HG03064 (cell line): Measurements from ENCODE around the gene DRD2.

Source experiments
- ATAC-seq: cut with Tn5 transposase; IDR thresholded peaks from one replicate; pipeline ENCODE4 v1.9.1; 2021; ENCODE audit warnings: low read depth; ENCODE audit not compliant: unreplicated experiment

The DRD2 gene

DNA sequence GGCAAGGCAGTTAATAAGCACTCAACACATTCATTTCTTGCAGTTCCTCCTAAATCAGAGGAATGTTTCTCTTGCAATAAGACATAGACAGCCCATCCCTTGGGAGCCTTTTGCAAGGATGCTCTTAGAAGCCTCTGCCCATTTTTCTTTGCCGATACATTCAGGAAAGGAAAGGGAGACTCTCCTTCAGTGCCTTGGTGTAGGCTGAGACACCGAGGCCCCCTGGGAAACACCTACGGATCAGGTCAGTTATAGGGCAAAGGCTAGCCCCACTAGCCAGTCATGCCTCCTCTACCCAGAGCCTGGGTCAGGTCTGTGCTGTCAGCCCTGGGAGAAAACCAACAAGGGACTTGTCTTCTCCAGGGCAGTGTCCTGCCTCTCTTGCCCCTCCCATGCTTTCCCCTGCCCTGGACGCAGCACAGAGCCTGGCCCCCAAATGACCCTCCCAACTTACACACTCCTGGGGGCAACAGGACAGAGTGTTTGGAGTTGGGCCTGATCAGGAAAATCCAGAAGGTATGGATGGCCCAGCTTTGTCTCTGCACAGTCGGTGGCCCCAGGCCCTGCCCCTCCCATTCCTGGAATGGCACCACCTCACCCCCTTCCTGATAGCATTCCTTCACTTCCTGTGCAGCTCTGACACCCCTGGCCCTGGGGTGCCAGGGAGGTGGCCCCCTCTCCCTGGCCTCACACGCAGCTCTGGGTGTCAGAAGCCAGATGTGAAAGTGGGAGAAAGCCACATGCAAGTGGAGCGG is 69.3 kb downstream of the DRD2 start:
- ATAC-seq, result no peak

GRCh38 chr11:113404859-113405430 is 70.3 kb downstream of the DRD2 start:
- ATAC-seq, result no peak

GRCh38 chr11:113401718-113402117 is 73.5 kb downstream of the DRD2 start:
- no peak for ATAC-seq

DNA sequence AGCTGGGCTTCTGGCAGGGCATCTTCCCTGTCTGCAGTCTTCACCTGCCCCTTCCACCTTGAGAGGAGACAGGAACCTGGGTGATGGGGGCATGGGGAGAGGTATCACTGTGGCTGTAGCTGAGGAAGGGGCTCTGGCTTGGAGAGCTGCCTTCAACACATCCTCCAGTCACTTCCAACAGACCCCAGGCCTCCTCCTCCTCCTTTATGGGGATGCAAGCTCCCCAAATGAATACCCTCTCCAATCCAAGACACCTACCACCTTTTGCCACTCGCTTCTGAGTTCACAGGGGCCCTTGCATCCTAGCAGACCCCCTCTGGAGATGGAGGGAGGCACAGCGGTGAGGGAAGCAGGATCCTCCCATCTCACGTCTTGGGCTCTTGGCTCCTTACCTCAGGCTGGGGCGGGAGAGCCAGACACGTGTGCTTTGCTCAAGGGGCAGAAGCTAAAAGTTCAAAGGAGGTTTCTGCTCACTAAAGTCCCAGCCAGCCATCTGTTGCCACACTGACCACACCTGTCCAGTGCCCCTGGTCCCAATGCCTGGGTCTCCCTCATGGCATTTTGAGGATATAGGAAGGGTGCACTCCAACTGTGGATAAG is 74.5 kb downstream of the DRD2 start:
- ATAC-seq, result no peak

DNA sequence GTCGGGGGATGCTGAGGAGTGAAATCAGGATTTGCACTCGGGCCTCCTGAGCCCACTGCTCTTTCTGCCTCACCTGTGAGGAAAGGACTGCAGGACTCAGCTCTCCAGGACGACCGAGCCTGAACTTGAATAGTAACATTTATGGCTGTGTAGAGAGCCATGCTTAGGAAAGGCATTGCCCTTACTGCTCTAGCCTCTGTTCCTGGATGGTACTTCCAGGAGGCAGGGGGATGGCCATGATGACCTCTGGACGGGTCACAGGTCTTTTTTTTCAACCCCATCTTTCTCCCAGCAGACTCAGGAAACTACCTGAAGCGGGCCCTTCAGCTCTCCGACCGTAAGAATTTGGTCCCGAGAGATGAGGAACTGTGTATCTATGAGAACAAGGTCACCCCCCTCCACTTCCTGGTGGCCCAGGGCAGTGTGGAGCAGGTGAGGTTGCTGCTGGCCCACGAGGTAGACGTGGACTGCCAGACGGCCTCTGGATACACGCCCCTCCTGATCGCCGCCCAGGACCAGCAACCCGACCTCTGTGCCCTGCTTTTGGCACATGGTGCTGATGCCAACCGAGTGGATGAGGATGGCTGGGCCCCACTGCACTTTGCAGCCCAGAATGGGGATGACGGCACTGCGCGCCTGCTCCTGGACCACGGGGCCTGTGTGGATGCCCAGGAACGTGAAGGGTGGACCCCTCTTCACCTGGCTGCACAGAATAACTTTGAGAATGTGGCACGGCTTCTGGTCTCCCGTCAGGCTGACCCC is 76.3 kb downstream of the DRD2 start:
- no peak for ATAC-seq

DNA sequence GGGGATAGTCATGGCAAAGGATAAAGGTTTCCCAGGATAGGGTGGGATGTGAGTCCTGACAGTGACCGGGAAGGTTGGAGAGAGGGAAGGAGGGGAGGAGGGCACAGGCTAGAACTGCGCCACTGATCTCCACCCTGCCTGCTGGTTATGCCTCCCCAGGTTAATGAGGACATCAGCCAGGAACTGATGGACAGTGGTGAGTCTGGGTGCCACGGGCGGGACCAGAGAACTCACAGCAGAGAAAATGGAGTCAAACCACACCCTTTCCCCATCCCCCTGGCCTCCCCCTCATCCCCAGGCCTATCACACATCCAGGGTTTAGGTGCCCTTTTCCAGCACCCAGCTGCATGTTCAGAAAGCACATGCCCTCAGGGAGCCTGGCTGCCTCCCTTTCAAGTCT is 77.4 kb downstream of the DRD2 start:
- ATAC-seq, result no peak

DNA sequence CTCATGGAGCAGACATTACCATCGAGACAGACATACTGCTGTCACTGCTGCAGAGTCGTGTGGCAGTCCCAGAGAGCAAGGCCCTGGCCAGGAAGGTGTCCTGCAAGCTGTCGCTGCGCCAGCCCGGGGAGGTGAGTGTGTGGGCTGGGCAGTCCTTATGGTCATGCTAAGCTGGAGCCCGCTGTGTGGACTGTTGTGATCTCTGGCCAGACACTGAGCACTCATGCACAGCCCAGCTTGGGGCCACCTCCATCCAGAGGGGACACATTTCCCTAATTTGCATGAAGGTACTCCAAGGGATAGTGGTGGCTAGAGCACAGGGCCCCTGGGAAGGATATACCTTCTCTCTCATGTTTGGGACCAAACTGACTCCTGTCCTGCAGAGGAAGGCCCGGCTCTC is 78.0 kb downstream of the DRD2 start:
- ATAC-seq, result no peak

- ATAC-seq, result no peak
Observed at GRCh38 chr11:113396690-113397089, 78.5 kb downstream of the DRD2 start.

DNA sequence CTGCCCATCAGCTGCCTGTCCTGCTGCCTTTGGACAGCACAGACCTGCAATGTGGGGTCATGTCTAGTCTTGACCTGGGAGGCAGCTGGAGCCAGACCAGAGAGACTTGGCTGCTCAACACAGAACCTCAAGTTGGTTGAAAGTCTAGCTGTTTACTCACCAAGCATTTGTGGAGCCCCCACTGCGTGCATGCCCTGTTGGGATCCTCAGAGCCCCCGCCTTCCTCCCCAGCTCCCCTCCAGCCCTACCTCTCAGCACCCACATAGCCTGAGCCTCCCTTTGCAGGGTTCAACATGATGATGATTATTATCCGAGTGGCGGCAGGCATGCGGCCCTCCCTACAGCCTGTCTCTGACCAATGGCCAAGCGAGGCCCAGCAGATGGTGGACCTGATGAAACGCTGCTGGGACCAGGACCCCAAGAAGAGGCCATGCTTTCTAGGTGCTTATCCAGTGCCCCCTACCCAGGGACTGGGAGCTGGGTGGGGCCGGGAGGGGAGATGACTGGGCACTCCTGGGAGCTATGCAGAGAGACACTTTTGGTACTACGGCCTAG is 79.3 kb downstream of the DRD2 start:
- no peak for ATAC-seq

DNA sequence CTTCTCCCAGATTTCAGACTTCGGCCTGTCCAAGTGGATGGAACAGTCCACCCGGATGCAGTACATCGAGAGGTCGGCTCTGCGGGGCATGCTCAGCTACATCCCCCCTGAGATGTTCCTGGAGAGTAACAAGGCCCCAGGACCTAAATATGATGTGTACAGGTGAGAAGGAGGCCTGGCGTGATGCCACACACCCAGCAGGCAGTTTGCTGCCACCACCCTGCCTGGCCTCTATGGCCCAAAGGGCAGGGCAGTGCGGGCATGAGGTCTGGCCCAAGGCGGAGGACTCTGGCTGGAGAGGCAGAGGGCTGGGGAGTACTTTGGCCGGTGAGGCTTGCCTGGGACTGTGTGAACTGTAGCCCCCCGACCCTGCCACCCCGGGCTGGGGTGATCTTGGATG is 80.3 kb downstream of the DRD2 start:
- no peak for ATAC-seq

- ATAC-seq, result no peak
Observed at GRCh38 chr11:113393501-113393985, 81.7 kb downstream of the DRD2 start.

DNA sequence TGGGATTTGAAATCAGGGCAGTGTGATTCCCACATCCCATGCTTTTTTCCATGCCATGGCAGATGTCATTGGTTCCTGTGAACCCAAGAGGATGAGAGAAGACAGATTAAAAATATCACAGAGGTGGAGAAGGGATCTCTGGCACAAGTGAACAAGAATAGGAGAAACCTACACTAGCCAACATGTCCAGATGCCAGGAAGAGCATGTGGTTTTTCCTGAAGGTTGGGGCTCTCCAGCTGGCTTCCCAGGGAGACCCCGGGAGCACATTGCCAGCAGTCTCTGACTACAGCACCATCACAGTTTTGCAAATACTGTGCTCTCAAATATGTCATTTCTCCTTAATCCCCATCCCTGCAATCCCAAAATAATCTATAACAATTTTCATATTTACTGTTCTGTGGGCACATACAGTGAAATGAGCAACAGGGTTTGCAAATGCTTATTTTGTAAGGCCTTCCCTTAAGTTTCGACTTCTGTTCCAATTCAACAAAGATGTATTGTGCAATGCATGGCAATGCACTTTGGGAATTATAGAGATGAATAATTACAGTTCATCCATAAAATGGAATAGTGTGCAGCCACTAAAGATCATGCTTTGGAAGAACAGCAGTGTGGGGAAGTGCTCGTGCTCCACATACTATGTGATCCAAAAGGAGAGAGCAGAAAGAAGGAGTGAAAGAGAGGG is 82.8 kb downstream of the DRD2 start:
- no peak for ATAC-seq

DNA sequence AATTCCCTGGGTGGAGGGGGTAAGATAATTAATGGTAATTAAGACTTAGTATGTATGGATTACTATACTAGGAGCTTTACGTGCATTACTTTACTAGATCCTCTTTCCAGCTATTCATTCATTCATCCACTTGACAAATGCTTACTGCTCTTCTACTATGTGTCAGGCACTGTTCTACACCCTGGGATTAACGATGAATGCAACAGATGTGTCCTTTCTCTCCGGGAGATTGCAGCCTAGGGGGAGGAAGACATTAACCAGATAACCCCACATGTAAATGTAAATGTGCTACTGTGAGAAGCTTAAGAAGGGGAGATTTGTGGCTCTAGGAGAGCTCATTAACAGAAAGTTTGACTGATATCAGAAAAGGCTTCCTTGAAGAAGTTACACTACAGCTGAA is 85.9 kb downstream of the DRD2 start:
- ATAC-seq, result no peak

- ATAC-seq, result no peak
Observed at GRCh38 chr11:113387605-113388211, 87.5 kb downstream of the DRD2 start, which contains the start of gene ANKK1. Gene ANKK1 (plus strand): TSS chr11:113387779. CDS start chr11:113387885, 106 bp downstream.

GRCh38 chr11:113386866-113387265 is 88.3 kb downstream of the DRD2 start:
- no peak for ATAC-seq

DNA sequence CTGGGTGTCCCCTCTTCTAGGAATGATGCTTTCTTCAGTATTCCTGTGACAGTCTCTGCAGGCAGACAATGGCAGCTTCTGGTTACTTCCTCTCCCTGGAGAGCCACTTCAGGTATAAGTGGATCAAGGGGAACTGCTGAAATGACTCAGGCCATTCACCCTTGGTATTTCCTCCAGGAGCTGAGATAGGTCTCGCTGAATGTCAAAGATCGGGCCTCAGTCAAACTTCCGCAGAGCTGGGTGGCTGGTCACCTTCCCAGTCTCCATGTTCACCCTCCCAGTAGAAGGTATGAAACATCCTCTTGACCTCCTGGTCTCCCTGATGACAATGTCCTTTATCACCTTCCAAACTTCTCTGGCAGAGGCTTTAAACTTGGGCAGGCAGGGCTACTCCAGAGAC is 89.4 kb downstream of the DRD2 start:
- ATAC-seq, result no peak

- ATAC-seq, result no peak
Observed at GRCh38 chr11:113384551-113384950, 90.6 kb downstream of the DRD2 start.

- ATAC-seq, result no peak
Observed at GRCh38 chr11:113382121-113382520, 93.1 kb downstream of the DRD2 start.

DNA sequence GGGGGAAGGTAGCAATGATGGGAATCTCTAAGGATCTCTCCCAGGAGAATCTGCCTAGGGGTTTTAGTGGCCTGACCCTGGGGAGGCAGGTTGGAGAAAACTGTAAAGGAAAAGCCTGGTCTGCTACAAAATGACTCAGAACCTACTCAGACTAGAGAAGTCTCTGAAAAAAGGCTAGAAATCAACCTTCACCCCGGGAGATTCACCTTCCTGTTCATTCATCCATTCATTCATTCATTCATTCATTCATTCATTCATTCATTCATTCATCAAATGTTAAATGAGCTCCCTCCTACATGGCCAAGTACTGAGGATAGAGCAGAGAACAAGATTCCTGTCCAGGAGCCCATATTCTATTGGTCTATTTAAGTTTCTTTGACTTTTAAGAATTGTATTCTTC is 96.5 kb downstream of the DRD2 start:
- ATAC-seq, result no peak
